ENCODE data around the gene TMBIM1.
A peak's percentile ranks its signal among the peaks of the same experiment; 100 is the strongest.

TMBIM1 gene

DNA sequence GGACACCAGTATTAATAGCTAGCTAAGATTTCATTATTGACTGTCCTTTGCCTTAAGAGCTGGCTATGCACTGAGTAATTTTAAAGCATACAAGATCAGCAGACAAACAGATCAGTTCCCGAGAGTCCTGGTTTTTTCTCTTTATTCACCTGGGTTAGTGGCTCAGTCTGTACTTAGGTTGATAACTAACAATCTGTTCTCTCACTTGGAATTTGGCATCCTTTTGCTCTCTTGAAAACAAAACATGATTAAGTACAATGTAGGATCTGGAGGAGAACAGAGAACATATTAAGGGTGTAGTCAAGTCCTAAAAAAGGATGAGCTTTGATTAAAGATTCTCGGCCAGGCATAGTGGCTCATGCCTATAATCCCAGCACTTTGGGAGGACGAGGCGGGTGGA is 58.8 kb downstream of the TMBIM1 start:
- Histone ChIP-seq H3K9me3 (ENCODE audit: control insufficient read depth, insufficient read depth, low read depth, low read length) (no peaks in the 10 kb centered on the region), H3K36me3 (ENCODE audit: control insufficient read depth in 2 of 2, insufficient read depth in 1 of 2, low read length in 2 of 2) (peaks cover 71 to 95% of the 10 kb centered on the region in 2 experiments), H3K4me3 (ENCODE audit: low read depth, low read length) (no peak overlapping the region), H3K27ac (ENCODE audit: extremely low read depth, low read depth, low read length) (no peak overlapping the region), H3K4me1 (ENCODE audit: control insufficient read depth, insufficient read depth, low read length) (peaks cover 6% of the 10 kb centered on the region)
- CTCF ChIA-PET, result no interaction called here
- no peak for TF ChIP-seq ZNF121 (tag by site-specific recombination; IDR thresholded peaks at IDR 0.05)
- TF ChIP-seq KLF1 (tag by site-specific recombination; IDR thresholded peaks at IDR 0.05), result no peak
- TF ChIP-seq ZNF18 (tag by site-specific recombination; IDR thresholded peaks at IDR 0.05), result no peak
- POLR2A ChIA-PET, result no interaction called here

DNA sequence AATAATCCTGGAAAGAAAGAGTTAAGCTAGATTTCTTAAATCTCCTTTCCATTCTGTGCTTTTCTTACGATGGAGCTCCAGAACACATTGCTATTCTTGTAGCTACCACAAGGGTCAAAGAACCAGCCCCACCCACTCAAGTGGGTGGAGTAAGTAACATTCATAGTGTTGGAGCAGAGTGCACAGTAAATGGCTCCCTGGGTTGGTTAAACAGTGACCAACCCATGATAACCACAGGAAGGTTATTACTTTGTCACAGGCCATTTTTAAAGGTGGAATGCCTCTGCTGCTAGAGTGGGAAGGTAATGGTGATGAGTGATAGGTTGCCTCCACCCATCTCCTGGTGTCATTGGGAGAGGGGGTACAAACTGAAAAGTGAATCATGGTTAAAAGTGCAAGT is 61.4 kb downstream of the TMBIM1 start:
- POLR2A ChIA-PET, result no interaction called here
- H3K4me3 ChIP-seq (ENCODE audit: low read depth, low read length), result no peak overlapping the region

DNA sequence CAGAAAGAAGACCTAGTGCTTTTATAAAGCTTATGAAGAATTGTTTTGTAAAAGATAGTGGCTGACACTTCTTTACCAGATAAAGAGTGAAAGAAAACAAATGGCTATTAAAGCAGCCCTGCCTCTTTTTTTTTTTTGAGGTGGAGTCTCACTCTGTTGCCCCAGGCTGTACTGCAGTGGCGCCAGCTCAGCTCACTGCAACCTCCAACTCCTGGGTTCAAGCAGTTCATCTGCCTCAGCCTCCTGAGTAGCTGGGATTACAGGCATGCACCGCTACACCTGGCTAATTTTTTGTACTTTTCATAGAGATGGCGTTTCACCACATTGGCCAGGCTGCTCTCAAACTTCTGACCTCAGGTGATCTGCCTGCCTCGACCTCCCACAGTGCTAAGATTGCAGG is 62.5 kb downstream of the TMBIM1 start:
- CTCF ChIA-PET, result interaction anchor here (0.6 to 2.0 kb wide), 7 partner anchors 11 to 1228 kb away, joined by 3 to 9 read pairs (median 5); no protein-coding TSS in a partner anchor
- Histone ChIP-seq H3K4me3 (ENCODE audit: low read depth, low read length) (no peak overlapping the region), H3K36me3 (ENCODE audit: control insufficient read depth in 2 of 2, insufficient read depth in 1 of 2, low read length in 2 of 2) (peaks cover 50 to 89% of the 10 kb centered on the region in 2 experiments), H3K27ac (ENCODE audit: extremely low read depth, low read depth, low read length) (no peak overlapping the region), H3K4me1 (ENCODE audit: control insufficient read depth, insufficient read depth, low read length) (peaks cover 8% of the 10 kb centered on the region), H3K9me3 (ENCODE audit: control insufficient read depth, insufficient read depth, low read depth, low read length) (no peaks in the 10 kb centered on the region)
- peak; percentile 63; the same call in 1 of the 2 replicates for TF ChIP-seq ZNF362 (tag by site-specific recombination; IDR thresholded peaks at IDR 0.05)
- TF ChIP-seq ZNF26 (tag by site-specific recombination; IDR thresholded peaks at IDR 0.05), result no peak
- TF ChIP-seq ZNF266 (tag by site-specific recombination; IDR thresholded peaks at IDR 0.05; ENCODE audit: low read depth), result no peak
- TF ChIP-seq ZNF2 (tag by site-specific recombination; IDR thresholded peaks at IDR 0.05), result no peak
- no peak for TF ChIP-seq ZNF404 (tag by site-specific recombination; IDR thresholded peaks at IDR 0.05)
- TF ChIP-seq PATZ1 (tag by site-specific recombination; IDR thresholded peaks at IDR 0.05), result no peak
- TF ChIP-seq ZFP69B (tag by site-specific recombination; IDR thresholded peaks at IDR 0.05), result no peak
- TF ChIP-seq, protein P1, sequence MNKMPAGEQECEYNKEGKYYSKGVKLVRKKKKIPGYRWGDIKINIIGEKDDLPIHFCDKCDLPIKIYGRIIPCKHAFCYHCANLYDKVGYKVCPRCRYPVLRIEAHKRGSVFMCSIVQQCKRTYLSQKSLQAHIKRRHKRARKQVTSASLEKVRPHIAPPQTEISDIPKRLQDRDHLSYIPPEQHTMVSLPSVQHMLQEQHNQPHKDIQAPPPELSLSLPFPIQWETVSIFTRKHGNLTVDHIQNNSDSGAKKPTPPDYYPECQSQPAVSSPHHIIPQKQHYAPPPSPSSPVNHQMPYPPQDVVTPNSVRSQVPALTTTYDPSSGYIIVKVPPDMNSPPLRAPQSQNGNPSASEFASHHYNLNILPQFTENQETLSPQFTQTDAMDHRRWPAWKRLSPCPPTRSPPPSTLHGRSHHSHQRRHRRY (tag by site-specific recombination; IDR thresholded peaks at IDR 0.05), result no peak
- POLR2A ChIA-PET, result interaction anchor here (1.0 kb wide), 1 partner anchor 13 kb away, joined by 4 read pairs; no protein-coding TSS in a partner anchor

More for the DNA sequence above, 61.4 kb downstream of the TMBIM1 start:
- Histone ChIP-seq H3K4me1 (ENCODE audit: control insufficient read depth, insufficient read depth, low read length) (peaks cover 8% of the 10 kb centered on the region), H3K36me3 (ENCODE audit: control insufficient read depth in 2 of 2, insufficient read depth in 1 of 2, low read length in 2 of 2) (peaks cover 59 to 89% of the 10 kb centered on the region in 2 experiments), H3K27ac (ENCODE audit: extremely low read depth, low read depth, low read length) (no peak overlapping the region), H3K9me3 (ENCODE audit: control insufficient read depth, insufficient read depth, low read depth, low read length) (no peaks in the 10 kb centered on the region)
- CTCF ChIA-PET, result interaction anchor here (1.3 to 2.0 kb wide), 4 partner anchors 12 to 26 kb away, joined by 3 to 9 read pairs (median 6); no protein-coding TSS in a partner anchor
- TF ChIP-seq ZNF701 (tag by site-specific recombination; IDR thresholded peaks at IDR 0.05) (no peak), ZNF521 (tag by site-specific recombination; IDR thresholded peaks at IDR 0.05) (no peak), ZSCAN30 (tag by site-specific recombination; IDR thresholded peaks at IDR 0.05) (no peak), ZNF221 (tag by site-specific recombination; IDR thresholded peaks at IDR 0.05; ENCODE audit: borderline replicate concordance) (no peak), KLF1 (tag by site-specific recombination; IDR thresholded peaks at IDR 0.05) (peak; percentile 59), TCF7L2 (IDR thresholded peaks at IDR 0.05; ENCODE audit: borderline replicate concordance, low read depth, low read length) (no peak)
- TF ChIP-seq, protein P2, sequence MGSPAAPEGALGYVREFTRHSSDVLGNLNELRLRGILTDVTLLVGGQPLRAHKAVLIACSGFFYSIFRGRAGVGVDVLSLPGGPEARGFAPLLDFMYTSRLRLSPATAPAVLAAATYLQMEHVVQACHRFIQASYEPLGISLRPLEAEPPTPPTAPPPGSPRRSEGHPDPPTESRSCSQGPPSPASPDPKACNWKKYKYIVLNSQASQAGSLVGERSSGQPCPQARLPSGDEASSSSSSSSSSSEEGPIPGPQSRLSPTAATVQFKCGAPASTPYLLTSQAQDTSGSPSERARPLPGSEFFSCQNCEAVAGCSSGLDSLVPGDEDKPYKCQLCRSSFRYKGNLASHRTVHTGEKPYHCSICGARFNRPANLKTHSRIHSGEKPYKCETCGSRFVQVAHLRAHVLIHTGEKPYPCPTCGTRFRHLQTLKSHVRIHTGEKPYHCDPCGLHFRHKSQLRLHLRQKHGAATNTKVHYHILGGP (tag by site-specific recombination; IDR thresholded peaks at IDR 0.05), result no peak
